ENCODE results near the gene WBP1L.
A peak's percentile ranks its signal among the peaks of the same experiment; 100 is the strongest.

Gene WBP1L

DNA sequence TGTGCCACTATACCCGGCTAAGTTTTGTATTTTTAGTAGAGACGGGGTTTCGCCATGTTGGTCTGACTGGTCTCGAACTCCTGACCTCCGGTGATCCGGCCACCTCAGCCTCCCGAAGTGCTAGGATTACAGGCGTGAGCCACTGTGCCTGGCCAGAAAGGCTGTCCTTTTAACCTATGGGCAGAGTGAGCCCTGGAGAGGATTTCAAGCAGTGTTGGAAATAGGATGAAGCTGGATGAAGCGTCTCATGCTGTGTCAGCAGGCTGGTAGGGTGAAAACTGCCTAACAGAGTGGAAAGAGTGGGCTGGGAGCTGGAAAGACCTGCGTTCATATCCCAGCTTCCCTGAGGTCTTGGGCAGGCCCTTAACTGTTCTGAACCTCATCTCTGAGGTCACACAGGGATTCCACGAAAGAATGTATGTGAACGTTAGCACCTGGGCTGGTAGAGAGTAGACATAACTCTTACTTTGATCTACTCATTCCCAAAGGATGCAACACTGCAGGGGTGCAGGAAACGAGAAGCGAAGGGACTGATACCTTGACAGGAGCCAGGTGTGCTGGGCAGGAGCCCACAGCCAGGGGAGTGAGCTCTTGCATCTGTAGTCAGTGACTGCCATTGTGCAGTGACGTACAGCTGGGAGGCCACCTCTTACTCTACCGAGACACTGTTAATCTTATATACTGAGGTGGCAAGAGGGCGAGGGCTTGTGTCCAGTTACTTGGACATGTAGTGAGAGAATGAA is 34.1 kb downstream of the WBP1L start:
- peak overlapping the region in 1 of 2 donors; percentile 78 for H3K4me3 ChIP-seq (replicated peaks in 1 of 2; ENCODE audit: low read depth in 2 of 2, low read length in 2 of 2)
- DNase-seq (ENCODE audit: low read depth in 2 of 2), result no peak
- TF ChIP-seq, protein P1, sequence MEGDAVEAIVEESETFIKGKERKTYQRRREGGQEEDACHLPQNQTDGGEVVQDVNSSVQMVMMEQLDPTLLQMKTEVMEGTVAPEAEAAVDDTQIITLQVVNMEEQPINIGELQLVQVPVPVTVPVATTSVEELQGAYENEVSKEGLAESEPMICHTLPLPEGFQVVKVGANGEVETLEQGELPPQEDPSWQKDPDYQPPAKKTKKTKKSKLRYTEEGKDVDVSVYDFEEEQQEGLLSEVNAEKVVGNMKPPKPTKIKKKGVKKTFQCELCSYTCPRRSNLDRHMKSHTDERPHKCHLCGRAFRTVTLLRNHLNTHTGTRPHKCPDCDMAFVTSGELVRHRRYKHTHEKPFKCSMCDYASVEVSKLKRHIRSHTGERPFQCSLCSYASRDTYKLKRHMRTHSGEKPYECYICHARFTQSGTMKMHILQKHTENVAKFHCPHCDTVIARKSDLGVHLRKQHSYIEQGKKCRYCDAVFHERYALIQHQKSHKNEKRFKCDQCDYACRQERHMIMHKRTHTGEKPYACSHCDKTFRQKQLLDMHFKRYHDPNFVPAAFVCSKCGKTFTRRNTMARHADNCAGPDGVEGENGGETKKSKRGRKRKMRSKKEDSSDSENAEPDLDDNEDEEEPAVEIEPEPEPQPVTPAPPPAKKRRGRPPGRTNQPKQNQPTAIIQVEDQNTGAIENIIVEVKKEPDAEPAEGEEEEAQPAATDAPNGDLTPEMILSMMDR (IDR thresholded peaks at IDR 0.05; ENCODE audit: low read depth, low read length), result no peak

DNA sequence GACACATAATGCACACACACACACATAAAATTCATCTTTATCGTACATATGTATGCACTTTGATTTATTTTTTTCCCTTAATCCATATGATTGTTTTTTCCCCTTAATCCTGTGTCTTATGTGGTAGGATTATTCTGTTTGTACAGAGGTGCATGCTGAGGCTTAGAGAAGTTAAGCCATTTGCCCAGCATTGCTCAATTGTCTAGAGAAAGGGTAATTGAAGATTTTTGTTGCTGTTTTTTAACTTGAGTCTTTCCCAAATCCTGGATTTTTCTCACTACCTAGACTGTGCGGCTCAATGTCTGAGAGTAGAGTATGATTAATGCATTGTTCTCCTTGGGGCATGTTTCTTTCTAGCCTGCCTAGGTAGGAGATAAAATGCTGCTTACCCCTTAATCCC is 35.0 kb downstream of the WBP1L start:
- TF ChIP-seq, protein P1 (IDR thresholded peaks at IDR 0.05; ENCODE audit: low read depth, low read length), result no peak
- H3K4me3 ChIP-seq (replicated peaks in 1 of 2; ENCODE audit: low read depth in 2 of 2, low read length in 2 of 2), result no peak overlapping the region
- DNase-seq (ENCODE audit: low read depth in 2 of 2), result no peak

DNA sequence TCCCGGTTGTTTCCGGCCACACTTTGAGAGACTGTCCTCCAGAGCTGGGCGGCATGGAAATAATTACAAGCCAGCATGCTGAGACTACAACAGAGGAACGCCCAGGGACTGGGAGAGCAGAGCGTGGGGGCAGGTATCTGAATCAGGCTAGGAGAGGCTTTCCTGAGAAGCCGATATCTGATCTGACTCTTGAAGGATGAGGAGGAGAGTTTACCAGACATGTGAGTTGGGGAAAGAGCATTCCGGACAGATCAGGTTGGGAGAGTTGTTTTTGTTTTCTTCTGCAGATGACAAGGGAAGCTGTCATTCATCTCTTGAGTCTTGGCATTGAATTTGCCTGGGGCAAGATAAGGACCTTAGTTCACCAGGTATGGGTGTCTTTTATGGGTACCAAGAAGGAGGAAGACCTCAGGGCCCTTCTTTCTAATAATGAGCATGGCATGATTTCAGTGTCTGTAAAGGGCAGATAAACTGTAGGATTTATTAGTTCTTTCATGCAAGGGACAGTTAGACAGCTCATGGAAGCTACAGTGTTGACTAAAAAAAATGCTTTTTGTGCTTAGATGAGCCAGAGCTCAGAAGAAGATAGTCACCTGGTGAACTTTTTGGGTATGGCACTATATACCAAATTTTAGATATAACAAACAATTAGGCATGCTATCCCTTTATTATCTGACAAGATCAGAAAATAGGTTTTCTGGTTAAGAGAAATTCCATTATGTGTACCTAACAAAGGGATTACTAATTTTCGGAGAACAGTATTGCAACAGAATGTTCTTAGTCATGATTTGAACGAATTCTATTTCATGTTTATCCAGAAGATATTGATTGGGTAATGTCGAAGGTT is 36.2 kb downstream of the WBP1L start:
- peak in 1 of 2 donors; percentile 88 for DNase-seq (ENCODE audit: low read depth in 2 of 2)
- H3K4me3 ChIP-seq (replicated peaks in 1 of 2; ENCODE audit: low read depth in 2 of 2, low read length in 2 of 2), result peak overlapping the region in 1 of 2 donors; percentile 9
- TF ChIP-seq, protein P1 (IDR thresholded peaks at IDR 0.05; ENCODE audit: low read depth, low read length), result no peak

DNA sequence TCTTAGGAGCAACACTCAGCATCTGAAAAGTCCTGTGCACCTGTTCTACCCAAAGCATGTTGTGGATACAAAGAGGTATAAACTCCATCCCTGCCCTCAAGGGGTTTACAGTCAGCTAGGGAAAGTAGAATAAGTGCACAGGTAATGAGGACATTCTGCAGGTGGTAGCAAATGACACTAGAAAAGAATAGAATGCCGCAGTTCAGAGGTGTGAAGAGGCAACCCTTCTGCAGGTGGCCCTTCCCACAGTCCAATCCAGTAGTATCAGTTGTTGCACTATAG is 36.7 kb downstream of the WBP1L start:
- no peak overlapping the region for H3K4me3 ChIP-seq (replicated peaks in 1 of 2; ENCODE audit: low read depth in 2 of 2, low read length in 2 of 2)
- TF ChIP-seq, protein P1 (IDR thresholded peaks at IDR 0.05; ENCODE audit: low read depth, low read length), result no peak
- DNase-seq (ENCODE audit: low read depth in 2 of 2), result no peak

DNA sequence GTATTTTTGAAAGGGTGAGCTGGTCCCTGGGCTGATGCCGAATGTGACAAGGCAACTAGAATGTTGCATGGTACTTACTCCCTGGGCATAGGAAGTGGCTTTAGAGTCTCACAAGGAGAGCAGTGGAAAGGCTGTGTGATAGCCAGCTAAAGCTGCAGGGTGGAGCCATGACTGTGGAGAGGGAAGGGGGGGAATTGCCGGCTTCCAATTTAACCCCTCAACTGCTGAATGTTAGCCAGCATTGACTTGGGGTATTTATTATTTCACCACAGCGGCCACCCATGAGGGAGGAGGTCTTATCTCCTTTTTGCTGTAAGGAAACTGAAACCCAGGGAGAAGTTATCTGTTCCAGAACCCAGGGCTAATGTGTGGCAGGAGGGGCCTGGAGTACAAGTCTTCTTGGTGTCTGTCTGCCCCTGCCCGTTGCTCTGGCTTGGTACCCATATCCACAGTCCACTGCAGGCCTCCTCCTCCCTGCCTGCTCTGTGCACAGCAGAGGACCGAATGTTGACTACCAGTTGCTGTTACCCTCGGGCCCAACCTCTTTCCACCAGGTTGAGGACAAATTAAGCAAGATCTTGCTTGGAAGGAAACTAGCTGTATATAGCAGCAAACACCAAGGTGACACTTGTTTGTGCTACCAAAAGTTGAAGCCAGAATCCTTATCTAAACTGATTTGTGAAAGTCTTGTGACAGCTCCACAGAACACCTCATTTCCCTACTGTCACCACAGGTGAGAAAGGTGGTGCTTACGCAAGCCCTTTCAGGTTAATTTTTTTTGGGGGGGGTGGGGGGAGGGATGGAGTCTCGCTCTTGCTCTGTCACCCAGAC is 37.6 kb downstream of the WBP1L start:
- TF ChIP-seq, protein P1 (IDR thresholded peaks at IDR 0.05; ENCODE audit: low read depth, low read length), result no peak
- DNase-seq (ENCODE audit: low read depth in 2 of 2), result peak in 1 of 2 donors; percentile 69
- peak overlapping the region in 1 of 2 donors; percentile 6 for H3K4me3 ChIP-seq (replicated peaks in 1 of 2; ENCODE audit: low read depth in 2 of 2, low read length in 2 of 2)

DNA sequence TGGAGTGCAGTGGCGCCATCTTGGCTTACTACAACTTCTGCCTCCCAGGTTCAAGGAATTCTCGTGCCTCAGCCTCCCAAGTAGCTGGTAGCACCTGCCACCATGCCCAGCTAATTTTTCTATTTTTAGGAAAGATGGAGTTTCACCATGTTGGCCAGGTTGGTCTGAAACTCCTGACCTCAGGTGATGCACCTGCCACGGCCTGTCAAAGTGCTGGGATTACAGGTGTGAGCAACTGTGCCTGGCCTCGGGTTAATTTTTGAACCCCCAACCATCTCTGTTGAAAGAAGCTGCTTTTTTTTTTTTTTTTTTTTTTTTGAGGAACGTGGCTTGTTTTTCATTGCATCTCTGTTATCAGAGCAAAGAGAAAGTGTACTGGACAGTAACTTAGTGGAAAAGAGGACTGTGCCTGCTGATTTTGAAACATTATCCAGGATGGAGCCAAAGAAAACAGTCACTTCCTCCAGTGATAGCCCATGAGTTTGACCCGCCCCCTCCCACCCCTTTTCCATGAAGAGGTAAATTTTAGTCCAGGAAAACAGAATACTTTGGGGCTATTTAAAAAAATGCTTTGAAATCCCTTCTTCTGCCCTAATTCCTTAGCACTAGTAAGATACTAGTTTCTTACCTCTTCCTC is 38.3 kb downstream of the WBP1L start:
- TF ChIP-seq, protein P1 (IDR thresholded peaks at IDR 0.05; ENCODE audit: low read depth, low read length), result no peak
- peak overlapping the region in 1 of 2 donors; percentile 6 for H3K4me3 ChIP-seq (replicated peaks in 1 of 2; ENCODE audit: low read depth in 2 of 2, low read length in 2 of 2)
- DNase-seq (ENCODE audit: low read depth in 2 of 2), result peak; percentile 77 to 86
